HG03521 (cell line): ENCODE data around the gene TXNRD2.
"Not testable (repeated sequence)": the region's sequence is repeated elsewhere in the genome, so short reads cannot be mapped to it uniquely, and the experiment has no call there.

Experiments used
- ATAC-seq: cut with Tn5 transposase; IDR thresholded peaks from one replicate; pipeline ENCODE4 v1.9.1; 2021; ENCODE audit warnings: mild to moderate bottlenecking, moderate library complexity; ENCODE audit not compliant: unreplicated experiment

TXNRD2 gene

GRCh38 chr22:19929586-19930550 is 11.8 kb downstream of the TXNRD2 start:
- no peak for ATAC-seq

- no peak for ATAC-seq
Observed at GRCh38 chr22:19928207-19928606, 13.4 kb downstream of the TXNRD2 start.

- no peak for ATAC-seq
Observed at GRCh38 chr22:19927696-19928095, 13.9 kb downstream of the TXNRD2 start.

- ATAC-seq: not testable (repeated sequence)
Observed at GRCh38 chr22:19926028-19926427, 15.6 kb downstream of the TXNRD2 start.

GRCh38 chr22:19923914-19924513 is 17.6 kb downstream of the TXNRD2 start:
- ATAC-seq: no peak

GRCh38 chr22:19921544-19922081 is 20.0 kb downstream of the TXNRD2 start:
- ATAC-seq: no peak

- ATAC-seq: no peak
Observed at GRCh38 chr22:19919701-19920363, 21.8 kb downstream of the TXNRD2 start.

- no peak for ATAC-seq
Observed at GRCh38 chr22:19918332-19919106, 23.1 kb downstream of the TXNRD2 start.

- ATAC-seq: no peak
Observed at GRCh38 chr22:19917389-19918138, 24.1 kb downstream of the TXNRD2 start.

GRCh38 chr22:19916941-19917340 is 24.7 kb downstream of the TXNRD2 start:
- no peak for ATAC-seq

GRCh38 chr22:19916006-19916405 is 25.6 kb downstream of the TXNRD2 start:
- no peak for ATAC-seq

- no peak for ATAC-seq
Observed at GRCh38 chr22:19915287-19915954, 26.2 kb downstream of the TXNRD2 start.

- no peak for ATAC-seq
Observed at GRCh38 chr22:19914201-19914943, 27.2 kb downstream of the TXNRD2 start.

- ATAC-seq: no peak
Observed at GRCh38 chr22:19913337-19913936, 28.2 kb downstream of the TXNRD2 start.

- no peak for ATAC-seq
Observed at GRCh38 chr22:19912271-19912999, 29.2 kb downstream of the TXNRD2 start.

- no peak for ATAC-seq
Observed at GRCh38 chr22:19911540-19912270, 29.9 kb downstream of the TXNRD2 start.

- ATAC-seq: no peak
Observed at GRCh38 chr22:19910180-19910744, 31.4 kb downstream of the TXNRD2 start.
